GM03348 (cell line): ENCODE results near the gene EMC8.
"Not testable (repeated sequence)": the region's sequence is repeated elsewhere in the genome, so short reads cannot be mapped to it uniquely, and the experiment has no call there.

Source experiments
- DNase-seq: peaks from one replicate; pipeline ENCODE4 v3.0.0; 2012; ENCODE audit warnings: low spot score

Gene EMC8

GRCh38 chr16:85812031-85812807 lies 12.9 kb upstream of the EMC8 start:
- peak; percentile 31 for DNase-seq

- no peak for DNase-seq
Observed at GRCh38 chr16:85810742-85811115, 11.4 kb upstream of the EMC8 start.

DNA sequence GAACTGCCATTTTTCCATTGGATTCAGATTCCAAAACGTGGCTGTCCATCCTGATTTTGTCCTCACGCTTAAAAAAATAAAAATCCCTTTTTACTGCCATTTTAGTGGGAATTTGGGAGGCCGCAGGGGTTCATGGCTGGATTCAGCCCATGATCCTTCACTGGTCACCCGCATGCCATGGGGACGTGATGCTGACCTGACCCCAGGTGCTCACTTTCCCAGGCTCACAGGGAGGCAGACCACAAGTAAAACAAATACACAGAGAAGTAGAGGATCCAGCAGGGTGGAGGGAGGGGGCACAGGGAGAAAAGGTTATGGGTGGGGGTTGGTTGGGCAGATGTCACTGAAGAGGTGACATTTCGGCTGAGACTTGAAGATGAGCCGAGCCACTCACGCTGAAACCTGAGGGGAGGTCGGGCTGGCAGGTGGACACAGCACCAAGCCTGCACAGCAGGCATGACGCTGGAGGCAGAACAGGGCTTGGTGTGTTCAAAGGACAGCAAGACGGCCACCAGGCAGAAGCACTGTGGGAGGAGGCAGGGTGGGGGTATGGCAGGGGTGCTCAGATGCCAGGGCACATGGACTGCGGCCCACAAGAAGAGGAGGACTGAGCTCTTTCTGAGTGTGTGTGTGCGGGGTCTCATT lies 10.9 kb upstream of the EMC8 start:
- DNase-seq: no peak

DNA sequence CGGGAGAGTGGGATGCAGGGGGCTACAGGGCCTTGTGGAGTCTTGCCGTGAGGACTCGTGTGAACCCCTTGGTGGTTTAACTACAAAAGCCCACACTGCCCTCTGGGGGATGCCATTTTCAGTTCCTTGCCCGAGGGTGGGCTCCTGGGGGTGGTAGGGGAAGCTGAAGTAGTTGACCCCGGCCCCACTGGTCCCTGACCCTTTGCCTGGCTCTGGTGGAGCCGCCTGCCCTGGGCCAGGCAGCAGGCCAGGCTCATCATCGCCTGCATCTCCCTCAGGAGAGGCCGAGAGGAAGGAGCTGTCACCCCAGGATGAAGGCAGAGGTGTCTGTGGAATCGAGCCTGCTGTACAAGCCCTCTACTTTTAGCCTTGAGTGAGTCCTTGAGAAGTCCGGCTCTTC lies 10.3 kb upstream of the EMC8 start:
- DNase-seq: no peak

- no peak for DNase-seq
Observed at GRCh38 chr16:85808926-85809325, 9.6 kb upstream of the EMC8 start.

GRCh38 chr16:85808104-85808503 lies 8.8 kb upstream of the EMC8 start:
- not testable (repeated sequence) for DNase-seq

GRCh38 chr16:85807340-85807739 lies 8.0 kb upstream of the EMC8 start:
- DNase-seq: not testable (repeated sequence)

DNA sequence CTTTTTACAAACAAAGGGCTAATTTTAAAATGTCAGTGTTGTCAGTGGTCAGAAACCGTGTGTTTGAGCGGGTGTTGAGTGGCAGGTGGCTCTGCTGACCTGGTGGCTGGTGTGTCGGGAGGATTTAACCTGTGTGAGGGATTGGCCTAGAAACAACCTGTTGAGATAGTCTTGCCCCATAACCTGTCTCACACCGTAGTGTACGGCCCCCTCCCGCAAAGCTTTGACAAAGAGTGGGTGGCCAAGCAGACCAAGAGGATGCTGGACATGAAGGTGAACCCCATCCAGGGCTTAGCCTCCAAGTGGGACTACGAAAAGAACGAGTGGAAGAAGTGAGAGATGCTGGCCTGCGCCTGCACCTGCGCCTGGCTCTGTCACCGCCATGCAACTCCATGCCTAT lies 7.2 kb upstream of the EMC8 start:
- no peak for DNase-seq

- no peak for DNase-seq
Observed at GRCh38 chr16:85805442-85806045, 6.2 kb upstream of the EMC8 start.

DNA sequence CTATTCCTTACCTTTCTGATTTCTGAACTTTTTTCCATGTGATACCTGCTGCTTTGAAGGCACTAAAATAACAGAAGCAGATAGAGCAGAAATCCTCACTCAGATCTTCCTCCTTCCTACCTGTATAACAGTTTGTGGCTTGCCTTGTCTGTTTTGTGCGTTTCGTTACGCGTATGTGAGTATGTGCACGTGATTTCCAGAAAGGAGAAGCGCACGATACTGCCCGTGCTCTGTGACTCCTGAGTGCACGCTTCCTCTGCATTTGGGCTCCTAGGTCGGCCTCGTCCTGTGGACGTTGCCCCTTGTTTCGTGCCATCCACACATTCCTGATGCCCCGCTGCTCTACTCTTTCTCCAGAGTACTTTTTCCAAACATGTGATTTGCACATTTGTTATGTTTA lies 4.2 kb upstream of the EMC8 start:
- DNase-seq: no peak

DNA sequence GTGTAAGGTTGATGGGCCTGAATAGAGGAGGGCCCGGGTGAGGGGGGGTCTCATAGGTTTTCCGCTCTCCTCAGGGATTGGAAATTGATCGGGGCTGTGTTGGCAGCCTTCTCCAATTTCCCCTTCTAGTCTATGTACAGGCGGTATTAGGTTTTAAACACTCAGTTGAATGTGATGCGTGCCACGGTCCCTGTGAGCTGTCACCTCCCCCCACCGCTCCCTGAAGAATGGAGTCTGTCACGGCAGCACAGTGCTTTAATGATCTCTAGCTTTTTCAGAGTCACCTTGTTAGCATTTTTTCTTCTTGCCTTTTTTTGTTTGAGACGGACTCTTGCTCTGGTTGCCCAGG lies 951 bp upstream of the EMC8 start:
- DNase-seq: peak; percentile 52

GRCh38 chr16:85798901-85799496 lies 345 bp downstream of the EMC8 start:
- peak; percentile 83 for DNase-seq

DNA sequence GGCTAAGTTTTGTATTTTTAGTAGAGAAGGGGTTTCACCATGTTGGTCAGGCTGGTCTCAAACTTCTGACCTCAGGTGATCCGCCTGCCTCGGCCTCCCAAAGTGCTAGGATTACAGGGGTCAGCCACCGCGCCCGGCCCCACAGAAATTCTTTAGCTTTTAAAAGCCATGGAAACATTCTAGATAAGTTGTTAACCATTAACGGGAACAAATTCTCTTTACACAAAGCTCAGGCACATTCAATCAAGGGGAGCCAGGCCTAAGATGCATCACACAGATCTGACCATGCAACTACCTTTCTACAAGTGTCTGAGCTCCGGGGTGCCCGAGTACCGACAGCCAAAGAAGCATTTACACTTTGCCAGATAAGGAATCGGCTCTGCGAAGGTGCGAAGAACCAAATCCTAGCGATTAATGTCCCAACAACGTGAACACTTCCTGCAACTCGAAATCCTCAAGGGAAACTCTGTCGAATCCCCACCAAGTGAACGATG lies 1.0 kb downstream of the EMC8 start:
- DNase-seq: peak; percentile 20

GRCh38 chr16:85796599-85796998 lies 2.7 kb downstream of the EMC8 start:
- DNase-seq: no peak

- DNase-seq: no peak
Observed at GRCh38 chr16:85796152-85796551, 3.2 kb downstream of the EMC8 start.

DNA sequence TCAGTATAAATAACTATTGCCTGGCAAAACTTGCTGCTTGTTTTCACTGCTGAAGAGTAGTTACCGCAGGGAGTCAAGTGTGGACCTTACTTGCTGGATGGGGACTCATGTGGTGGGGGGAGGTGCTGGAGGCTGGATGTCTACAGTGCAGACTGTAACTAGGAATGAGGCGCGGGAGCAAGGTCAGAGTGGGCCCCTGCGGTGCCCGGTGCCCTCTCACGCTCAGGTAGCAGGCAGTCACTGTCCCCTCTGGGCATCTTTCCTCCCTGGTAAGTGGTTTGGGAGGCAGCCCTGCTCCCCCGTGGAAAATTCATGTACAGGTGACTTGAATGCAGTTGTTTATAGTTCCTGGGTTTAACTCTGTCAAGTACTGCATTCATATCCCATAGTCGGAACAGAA lies 4.6 kb downstream of the EMC8 start:
- DNase-seq: no peak

GRCh38 chr16:85793662-85794298 lies 5.6 kb downstream of the EMC8 start:
- no peak for DNase-seq

DNA sequence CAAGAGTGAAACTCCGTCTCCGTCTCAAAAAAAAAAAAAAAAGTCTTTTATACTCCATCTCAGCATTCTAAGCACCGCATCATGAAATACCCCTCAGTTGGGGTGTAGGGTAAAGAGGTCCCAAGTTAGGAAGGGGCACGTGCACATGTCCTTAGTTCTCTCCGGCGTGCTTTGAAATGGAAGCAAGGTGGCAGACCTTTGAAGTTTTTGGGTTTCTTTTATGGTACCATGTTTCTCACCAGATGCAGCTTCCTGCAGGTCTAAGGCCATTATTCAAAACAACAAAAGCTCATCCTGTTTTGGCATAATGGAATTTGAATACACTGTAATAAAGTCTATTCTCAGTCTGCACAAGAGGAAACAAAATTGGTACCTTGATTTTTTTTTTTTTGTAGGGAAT lies 9.6 kb downstream of the EMC8 start:
- no peak for DNase-seq

GRCh38 chr16:85788819-85789218 lies 10.5 kb downstream of the EMC8 start:
- DNase-seq: no peak

GRCh38 chr16:85785927-85786326 lies 13.4 kb downstream of the EMC8 start:
- no peak for DNase-seq

- no peak for DNase-seq
Observed at GRCh38 chr16:85784813-85785212, 14.5 kb downstream of the EMC8 start.

GRCh38 chr16:85783441-85783840 lies 15.9 kb downstream of the EMC8 start:
- DNase-seq: no peak

GRCh38 chr16:85782451-85782850 lies 16.9 kb downstream of the EMC8 start:
- no peak for DNase-seq
